GM18499 (cell line): ENCODE measurements around the gene CD59.
"Not testable (repeated sequence)": the region's sequence is repeated elsewhere in the genome, so short reads cannot be mapped to it uniquely, and the experiment has no call there.

Source experiments
- ATAC-seq: cut with Tn5 transposase; IDR thresholded peaks from one replicate; pipeline ENCODE4 v1.9.1; 2021; ENCODE audit warnings: moderate number of reproducible peaks; ENCODE audit not compliant: insufficient read depth, unreplicated experiment

CD59 gene

DNA sequence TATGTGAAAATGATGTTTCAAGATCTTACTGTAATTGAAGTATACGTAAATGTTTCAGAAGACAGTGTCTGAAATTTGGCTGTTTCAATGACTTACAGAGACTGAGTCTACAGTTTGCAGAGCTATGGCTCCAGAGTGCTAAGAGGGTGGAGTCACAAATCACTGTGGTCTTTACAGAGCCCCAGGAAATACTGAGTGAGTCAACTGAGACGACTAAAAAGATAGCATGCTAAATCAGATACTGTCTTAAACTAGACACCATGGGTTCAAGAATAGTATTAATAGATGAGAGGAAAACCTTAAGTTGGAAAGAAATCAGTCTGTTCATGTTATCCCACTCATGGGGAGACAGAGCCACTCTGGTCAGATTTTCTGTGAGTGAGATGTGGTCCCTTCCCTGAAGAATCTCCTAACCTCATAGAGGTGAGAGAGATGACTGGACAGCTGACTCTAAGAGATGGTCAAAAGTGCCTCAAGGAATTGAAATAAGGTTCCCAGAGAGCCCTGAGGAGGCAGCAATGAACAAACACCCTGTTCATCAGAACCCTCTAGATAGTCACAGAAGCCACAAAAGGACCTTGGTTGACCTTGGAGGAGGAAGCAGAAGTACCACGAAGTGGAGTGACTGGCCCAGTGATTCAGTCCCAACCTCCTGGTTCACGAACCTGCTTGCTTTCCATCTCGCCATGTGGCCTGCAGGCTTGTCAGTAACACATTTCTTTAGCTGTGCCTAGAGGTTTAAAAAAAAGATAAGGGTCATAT is 65.8 kb downstream of the CD59 start:
- no peak for ATAC-seq

DNA sequence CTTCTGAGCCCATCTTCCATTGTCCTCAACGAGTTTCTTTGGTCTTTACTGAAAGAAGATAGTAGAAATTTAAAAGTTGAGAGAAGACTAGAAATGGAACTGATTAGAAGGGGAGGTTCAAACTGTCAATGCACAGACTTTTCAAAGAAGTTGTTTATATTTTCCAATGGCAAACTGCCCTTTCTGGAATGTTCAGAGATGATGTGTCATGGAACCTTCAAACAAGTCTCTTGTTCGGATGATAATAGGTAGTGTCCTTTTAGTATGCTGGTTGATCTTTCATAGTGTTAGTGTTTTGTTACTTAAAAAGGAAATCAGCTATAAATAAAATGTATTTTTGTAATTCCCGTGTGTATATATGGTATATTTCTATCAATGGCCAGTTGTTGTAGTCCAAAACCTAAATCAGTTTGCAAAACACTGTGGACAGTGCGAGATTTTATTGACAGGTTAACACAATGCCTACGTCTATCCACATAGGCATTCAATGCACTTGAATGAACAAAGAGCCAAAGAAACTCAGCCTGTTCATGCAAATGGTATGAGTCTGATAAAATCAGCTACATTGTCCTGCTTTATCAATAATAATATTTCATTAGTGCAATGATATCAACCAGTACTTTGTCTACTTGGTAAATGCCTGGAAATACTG is 66.5 kb downstream of the CD59 start:
- ATAC-seq: no peak

- ATAC-seq: no peak
These were observed 67.1 kb downstream of the CD59 start for GRCh38 chr11:33668951-33669596.

DNA sequence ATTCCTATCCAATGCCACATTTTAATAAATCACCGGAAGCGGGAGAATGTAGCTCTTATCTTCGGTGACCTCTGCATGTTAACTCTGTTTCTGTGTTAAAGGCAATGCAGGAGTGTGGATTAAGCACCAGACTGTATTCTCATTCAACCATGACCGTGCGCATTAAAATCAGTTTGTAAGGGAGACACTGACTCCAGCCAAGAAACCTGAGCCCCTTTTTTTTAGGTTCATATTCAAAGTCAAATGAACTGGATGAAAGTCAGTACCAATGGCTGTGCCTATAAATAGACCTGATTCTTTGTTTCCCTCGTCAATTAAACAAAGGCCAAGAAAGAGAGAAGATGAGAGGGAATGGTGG is 67.8 kb downstream of the CD59 start:
- no peak for ATAC-seq

- ATAC-seq: no peak
These were observed 68.3 kb downstream of the CD59 start for GRCh38 chr11:33667819-33668467.

DNA sequence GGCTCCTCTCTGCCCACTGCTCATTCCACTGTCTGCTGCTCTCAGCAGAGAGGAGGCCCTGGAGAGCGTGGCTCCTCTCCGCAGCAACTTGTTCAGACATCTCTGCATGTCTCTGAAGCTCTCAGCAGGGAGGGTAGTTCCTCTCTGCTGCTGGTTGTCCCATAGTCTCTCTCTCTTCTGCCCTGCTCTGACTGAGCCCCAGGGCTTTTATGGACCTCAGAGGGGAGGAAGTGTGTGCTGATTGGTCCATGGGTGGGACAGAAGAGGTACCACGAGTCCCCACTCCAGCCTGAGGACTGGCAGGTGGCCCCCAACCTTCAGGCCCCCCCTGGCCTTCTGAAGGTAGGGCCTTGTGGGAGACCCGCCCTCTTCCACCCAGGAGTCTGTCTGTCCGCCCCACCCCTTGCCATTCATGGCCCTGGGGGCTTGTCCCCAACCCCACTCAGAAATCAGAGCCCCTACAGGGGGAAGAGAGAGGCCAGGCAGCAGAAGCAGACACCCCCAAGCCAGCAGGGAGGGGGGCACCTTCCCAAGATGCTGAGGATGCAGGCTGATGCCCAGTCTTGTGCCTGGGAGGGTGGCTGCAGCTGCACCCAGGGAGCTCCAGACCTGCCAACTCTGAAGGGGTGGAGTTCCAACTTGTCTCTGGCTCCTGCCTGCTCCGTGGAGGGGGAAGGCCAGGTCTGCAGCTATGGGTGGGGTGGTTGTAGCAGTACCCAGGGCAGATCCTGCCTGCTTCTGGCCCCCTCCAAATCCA is 70.7 kb downstream of the CD59 start:
- no peak for ATAC-seq

GRCh38 chr11:33664827-33665226 is 71.4 kb downstream of the CD59 start:
- ATAC-seq: no peak

- ATAC-seq: no peak
These were observed 72.1 kb downstream of the CD59 start for GRCh38 chr11:33664166-33664565.

- ATAC-seq: no peak
These were observed 73.1 kb downstream of the CD59 start for GRCh38 chr11:33663121-33663520.

- not testable (repeated sequence) for ATAC-seq
These were observed 74.7 kb downstream of the CD59 start for GRCh38 chr11:33661526-33661925.

DNA sequence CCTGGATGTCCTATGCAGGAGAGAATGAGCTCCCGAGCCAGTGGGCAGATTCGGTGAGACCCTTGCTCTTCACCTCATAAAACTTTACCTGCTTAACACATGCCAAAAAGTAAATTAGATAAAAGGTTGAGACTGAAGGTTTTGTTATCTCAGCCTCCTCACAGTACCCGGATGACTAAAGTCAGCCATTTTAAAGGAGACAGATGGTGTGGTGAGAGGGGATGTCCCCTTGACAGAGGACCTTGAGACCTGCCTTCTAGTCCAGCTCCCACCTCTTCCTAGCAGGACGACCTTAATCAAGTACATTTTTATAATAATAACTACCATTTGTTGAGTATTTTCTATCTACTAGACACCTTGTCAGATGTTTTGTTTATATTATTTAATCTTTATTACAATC is 75.3 kb downstream of the CD59 start:
- no peak for ATAC-seq

DNA sequence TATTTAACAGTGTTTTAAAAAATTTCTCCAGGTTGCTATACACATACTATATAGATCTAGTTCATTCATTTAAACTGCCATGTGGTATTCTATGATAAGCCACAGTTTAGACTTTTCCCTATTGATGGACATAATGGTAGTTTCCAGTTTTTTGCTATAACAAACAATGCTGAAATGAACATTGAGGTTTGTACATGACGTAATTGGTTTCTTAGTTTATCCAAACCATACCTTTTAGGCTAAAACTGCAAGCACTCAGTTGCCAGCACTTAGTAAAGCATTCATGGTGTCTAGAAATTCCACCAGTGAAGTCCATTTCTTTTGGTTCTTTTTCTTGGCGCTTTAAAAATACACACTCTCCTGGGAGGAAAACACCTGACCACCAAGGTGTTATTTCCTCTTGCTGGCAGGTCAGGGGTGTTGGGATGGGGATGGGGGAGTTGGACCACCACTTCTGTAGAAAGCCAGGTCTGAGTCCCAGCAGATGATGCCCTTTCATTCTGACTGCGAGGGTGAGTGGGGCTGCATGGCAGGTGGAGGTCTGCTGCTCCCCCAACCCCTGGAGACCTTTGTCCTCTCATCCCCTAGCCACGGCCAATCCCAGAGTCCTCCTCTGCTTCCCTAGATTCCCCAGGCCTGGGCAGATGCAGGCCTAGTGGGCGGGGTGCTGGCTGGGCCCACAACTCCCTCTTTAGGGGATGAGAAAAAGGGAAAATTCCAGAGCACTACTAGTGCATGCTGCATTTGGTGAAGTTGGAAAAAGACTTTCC is 76.7 kb downstream of the CD59 start:
- no peak for ATAC-seq

GRCh38 chr11:33658195-33658900 is 77.9 kb downstream of the CD59 start:
- ATAC-seq: no peak

- ATAC-seq: no peak
These were observed 78.5 kb downstream of the CD59 start for GRCh38 chr11:33657757-33658156.

GRCh38 chr11:33656768-33657167 is 79.5 kb downstream of the CD59 start:
- no peak for ATAC-seq

DNA sequence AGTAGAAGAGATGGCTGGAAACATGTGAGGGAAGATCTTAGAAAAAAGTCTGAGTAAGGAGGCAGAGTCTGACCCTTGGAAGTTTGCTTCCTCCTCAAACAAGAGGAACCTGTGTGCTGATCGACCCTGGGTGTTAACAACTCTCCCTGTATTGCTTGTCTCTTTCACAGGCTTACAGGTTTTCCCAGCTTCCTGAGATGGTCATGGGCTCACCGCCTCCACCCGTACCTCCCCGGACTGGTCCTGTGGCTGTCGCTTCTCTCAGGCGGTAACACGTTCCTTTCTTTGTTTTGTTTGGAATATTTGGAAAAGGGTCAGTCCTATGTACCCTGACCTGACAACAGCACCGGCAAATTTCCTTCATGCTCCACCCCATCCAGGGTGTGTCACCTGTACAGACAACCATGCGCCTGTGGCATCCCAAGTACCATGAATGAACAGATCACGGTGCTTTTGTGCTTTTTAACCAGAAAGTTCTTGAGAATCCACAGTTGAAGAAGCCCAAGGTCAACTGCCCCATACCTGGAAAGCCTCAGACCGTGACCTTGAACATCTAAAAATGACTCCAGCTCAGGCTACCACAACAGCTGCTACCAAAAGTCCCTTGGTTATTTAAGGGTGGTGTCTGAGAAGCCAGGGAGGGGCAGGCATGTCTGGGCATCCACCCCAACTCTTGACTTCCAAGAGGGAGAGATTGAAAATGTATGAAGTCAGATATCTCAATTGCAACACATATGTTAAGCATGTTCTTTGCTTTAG is 80.2 kb downstream of the CD59 start:
- no peak for ATAC-seq

- ATAC-seq: no peak
These were observed 81.6 kb downstream of the CD59 start for GRCh38 chr11:33654594-33654993.
